NCI-H2029 (cell line): ENCODE measurements around the gene TENT4B.

Experiments
- DNase-seq: peaks from one replicate; lab custom pipeline; 2025; lab: John Stamatoyannopoulos, UW

Gene TENT4B

DNA sequence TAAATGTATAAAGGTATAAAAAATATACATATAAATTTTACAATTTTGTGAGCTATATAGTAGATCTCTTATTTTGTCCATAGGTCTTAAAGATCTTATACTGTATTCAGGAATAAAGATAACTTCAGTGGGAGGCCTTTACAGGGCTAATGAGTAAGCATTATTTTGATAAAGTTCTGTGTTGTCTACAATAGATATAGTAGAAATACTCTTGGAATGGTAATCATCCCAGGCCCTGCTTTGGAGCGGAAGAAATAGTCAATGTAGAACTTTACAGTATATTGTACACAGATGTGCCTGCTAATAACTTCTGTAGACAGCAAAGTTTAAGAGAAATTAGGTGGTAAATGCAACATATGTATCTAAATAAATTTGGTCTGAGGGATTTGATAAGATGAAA lies 42.6 kb downstream of the TENT4B start:
- DNase-seq: no peak

DNA sequence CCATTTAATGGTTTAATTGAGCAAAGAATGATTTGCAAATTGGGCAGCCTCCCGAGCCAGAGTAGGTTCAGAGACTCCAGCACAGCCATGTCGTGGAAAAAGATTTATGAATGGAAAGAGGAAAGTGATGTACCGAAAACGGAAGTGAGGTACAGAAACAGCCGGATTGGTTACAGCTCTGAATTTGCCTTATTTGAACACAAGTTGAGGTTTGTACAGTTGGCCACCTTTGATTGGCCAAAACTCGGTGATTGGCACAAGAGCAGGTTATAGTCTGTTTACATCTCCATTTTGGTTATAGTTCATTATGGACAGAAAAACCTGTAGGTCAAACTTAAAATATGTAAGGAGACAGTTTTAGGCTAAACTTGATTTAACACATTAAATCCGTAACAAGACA lies 44.5 kb downstream of the TENT4B start:
- no peak for DNase-seq

DNA sequence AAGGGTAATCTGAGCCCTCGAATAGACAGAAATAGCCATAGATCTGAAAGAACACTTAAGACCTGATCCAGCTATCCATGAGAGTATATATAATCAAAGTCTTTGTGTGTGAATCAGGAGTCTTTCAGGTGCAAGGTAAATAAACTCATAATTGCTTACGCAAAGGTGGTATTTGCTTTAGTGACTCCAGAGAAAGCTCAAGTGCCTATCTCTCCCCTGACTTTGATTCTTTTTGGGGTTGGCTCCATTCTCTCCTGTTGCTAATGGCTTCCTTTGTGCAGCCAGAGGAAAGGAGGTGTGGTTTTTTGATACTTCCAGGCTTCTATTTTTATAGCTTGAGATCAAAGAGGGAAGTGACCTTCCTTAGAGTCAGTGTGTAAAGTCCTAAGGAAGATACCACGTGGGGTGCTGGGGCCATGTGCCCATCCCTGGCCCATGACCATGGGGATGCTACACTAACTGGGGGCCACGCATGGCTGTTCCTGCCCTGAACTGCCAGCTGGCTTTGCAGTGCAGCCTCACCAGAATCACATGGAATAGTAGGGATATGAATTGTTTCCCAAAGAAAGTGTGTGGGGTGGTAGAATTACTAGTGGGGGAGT lies 45.8 kb downstream of the TENT4B start:
- DNase-seq: peak; percentile 6

DNA sequence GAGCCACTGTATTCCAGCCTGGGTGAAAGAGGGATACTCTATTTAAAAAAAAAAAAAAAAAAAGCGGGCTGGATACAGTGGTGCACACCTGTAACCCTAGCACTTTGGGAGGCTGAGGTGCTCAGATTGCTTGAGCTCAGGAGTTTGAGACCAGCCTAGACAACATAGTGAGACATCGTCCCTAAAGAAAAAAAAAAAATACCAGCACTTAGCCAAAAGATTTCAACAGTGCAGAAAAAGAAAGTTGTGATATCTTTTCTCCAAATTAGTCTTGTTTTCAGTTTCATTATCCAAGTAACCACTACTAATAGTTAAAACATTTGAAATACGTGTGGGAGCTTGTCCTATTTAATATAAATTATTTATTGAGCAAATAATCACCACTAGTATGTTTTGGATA lies 48.7 kb downstream of the TENT4B start:
- DNase-seq: no peak

DNA sequence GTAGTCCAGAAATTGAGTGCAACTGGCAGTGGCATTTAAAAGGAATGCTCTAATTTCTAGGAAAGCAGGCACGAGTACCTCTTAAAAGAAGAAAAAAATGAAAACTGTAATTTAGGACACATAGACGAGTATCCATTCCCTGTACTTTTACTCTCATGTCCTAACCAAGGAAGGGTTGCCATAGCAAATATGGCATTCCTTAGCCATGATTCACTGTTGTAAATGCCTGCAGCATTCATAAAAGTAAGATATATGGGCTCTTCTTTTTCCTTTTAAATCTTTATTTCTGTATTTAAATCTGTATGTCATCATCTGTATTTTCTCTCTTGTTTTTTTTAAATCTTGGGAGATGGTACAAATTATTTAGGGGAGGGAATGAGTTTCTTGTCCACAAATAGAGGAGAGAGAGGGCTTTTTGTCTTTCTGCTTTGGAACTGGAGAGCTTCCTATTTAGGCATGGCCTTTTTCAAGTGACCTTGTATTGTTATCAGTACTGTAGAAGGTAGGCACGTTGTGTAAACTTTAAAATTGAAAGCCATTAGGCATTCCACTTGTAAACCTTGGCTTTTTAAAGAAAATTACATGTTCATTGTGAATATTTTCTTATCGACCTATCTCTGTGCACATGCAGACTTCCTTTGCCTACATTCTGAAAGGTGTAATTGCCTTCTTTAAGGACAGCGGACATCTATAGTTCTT lies 50.0 kb downstream of the TENT4B start:
- DNase-seq: no peak

DNA sequence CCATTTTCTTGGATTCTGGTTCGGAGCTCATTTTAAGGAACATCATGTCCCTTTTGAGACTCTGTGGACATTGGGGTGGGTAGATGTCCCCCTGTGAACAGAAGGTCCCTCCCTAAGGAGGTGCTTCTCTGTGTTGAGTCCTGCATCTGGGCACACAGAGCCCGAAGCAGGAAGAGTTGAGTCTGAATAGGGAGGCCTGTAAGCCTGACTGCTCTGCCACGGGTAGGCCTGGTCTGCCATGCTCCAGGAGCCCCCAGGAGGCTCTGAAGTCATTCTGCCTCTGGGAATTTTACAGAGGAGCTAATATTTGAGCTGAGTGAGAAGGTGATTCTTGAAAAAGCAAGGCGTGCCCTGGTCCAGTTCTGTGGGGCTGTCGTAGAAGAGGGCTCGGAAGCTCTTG lies 50.6 kb downstream of the TENT4B start:
- no peak for DNase-seq

DNA sequence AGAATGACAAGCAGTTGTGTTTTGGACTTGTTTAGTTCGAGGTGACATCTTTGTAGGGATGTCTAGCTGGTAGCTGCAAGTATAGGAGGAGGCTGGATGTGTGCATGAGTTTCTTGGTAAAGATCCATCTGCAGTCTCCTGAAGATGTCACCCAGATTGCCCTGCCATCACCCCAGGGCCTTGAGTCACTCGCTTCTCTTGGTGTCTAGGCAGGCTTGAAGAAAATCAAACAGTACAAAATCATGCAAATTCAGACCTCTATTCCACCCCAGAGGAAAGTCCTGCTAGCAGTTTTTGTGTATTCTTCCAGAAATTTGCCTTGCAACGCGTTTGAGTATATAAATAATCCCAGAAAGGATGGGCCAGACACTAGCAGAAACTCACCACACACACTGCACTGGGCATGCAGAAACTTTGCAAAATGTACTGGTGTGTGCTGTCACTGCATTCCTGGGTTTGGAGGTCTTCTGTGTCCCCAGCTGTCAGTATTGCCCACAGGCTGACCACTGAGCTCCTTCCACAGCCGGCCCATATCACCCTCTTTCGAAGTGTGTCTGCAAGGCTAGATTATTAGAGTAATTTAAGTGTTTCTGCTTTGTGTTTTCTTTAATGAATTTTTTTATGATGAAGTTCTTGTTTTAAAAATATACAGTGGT lies 51.5 kb downstream of the TENT4B start:
- DNase-seq: no peak

DNA sequence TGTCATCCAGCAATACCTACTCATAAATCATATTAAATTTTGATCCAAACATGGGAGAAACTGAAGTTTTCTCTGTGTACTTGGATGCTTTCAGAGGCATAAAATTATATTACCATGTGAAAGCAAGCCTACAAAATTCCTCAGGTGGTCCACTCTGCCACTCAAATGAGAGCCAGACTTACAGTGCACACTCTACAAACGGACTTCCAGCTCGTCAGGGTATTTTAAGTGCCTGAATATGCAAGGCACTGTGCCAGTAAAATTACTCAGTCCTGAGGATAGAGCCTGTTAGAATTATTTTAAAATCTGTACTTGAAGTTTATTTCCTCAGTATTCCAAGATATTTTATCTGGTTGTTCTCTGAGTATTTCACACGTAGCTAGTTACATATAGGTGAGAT lies 54.5 kb downstream of the TENT4B start:
- DNase-seq: no peak

DNA sequence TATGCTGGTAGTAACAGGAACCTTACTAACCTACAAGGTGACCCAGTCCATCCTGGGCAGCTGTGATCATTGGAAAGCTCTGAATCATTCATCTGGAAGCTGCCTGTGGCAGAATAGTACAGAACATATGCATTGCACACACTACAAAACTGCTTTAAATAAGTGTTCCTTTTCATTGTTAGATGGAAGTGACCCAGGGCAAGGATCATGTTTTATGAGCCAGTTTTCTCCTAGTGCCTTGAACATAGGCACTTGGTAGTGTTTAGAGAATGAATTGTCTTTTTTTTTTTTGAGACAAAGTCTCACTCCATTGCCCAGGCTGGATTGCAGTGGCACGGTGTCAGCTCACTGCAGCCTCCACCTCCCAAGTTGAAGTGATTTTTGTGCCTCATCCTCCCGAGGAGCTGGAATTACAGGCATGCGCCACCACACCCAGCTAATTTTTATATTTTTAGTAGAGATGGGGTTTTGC lies 55.4 kb downstream of the TENT4B start:
- DNase-seq: no peak

DNA sequence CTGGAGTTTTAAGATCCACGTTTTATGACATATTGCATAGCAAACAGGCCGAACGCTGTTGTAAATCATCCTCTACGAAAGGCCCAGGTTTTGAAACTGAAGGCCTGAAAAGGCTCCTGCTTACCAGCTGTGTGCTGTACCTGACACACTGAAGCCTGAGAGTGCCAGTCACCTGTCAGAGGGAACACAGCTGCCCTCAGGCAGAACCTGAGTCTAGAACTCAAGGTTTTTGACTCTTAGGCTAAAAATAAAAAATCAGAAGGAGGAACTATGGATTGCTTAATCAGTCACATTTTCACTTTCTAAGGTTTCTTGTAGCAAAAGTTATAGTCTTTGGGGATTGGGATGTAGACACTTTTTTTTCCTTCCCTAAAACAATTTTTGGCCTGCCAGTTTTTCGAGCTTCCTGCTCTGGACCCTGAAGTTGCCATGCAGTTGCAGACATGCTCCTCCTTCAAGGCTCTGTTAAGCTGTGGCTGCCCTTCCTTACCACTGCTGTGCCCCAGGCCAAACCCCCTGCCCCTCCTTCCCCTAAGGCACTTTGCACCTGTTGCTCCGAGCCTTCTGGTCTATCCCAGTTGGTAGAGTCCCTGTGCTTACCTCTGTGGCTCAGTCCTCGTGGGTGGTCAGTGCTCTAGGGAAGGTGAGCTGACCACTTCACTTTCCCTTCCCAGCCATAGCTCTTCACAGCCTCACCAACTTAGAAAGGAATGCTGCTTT lies 56.6 kb downstream of the TENT4B start:
- no peak for DNase-seq

DNA sequence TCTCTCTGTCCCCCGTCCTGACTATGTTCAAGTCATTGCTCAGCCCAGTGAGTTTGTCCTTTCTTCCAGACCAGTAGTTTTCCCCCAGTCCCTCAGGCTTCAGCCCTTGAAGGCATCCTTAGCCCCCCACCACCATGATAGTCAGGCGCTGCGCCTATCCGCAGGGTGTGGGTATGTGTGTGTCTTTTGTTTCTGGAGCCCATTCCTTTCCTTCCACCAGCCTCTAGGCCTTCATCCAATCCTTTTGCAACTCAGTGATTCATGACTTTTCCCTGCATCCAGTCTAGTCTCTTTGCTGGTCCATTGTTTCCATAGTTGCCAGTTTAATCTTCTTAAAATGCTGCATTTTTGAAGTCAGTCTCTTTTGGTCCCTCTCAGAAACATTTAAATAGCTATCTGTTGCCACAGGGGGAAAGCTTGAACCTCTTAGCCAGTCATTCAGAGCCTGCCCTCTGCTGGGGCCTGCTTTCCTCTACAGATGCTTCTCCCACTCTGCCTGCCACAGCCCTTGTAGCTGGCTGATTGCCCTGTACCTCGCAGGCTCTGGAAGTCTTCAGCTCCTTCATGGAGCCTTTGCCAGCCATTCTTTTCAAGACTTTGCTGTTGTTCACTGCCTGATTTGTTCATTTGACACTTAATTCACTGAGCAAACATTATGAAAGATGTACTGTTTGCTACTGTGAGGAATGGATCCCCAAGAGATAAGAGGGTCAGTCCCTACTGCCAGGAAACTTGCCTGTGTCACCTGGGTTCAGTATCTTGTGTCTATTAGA lies 57.3 kb downstream of the TENT4B start:
- peak; percentile 19 for DNase-seq

DNA sequence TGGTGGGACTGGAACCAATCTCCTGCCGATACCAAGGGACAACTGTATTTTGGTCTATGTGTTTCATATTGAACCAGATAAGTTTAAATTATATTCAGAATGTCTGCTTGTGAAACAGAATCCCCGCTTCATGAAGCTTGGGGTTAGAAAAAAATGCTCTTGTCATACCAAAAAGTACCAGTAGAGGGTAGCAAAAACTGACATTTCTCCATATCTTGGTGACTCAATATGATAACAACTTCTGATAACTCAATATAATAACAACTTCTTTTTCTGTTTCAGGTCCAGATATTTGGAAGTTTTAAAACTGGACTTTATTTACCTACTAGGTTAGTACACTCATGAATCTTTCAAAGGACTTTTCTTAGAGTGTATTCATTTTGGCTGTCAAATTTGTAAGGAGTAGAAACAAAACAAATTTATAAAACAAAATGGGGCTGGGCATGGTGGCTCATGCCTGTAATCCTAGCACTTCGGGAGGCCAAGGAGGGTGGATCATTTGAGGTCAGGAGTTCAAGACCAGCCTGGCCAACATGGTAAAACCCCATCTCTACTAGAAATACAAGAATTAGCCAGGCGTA lies 60.9 kb downstream of the TENT4B start:
- no peak for DNase-seq

DNA sequence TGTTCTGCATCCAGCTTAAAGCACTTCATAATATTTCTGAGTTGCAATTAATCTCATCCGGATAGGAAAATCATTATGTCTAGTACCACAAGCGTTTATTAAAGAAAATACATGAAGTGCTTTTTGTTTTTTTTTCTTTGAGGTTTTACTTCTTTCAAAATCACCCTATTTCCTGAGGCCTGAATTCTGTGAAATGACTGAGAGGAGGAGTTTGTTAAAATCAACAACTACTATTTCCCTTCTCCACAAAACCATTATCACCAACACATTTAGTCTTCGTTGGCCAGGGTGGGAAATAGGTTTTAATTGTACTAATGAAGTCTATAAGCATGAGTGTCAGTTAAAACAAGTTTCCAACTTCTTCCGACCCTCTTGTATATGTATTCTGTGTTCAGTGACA lies 62.6 kb downstream of the TENT4B start:
- DNase-seq: no peak

DNA sequence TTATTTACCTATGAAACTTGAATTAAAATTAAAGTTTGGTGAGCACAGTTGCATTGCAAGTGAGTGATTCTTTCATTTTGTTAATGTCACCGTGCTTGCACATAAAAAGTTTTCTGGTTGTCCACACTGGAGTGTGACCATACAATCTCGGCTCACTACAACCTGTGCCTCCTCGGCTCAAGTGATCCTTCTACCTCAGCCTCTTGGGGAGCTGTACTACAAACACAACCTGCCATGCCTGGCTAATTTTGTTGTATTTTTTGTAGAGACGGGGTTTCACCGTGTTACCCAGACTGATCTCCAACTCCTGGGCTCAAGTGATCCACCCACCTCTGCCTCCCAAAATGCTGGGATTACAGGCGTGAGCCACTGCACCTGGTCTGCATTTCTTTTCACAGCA lies 63.1 kb downstream of the TENT4B start:
- no peak for DNase-seq

DNA sequence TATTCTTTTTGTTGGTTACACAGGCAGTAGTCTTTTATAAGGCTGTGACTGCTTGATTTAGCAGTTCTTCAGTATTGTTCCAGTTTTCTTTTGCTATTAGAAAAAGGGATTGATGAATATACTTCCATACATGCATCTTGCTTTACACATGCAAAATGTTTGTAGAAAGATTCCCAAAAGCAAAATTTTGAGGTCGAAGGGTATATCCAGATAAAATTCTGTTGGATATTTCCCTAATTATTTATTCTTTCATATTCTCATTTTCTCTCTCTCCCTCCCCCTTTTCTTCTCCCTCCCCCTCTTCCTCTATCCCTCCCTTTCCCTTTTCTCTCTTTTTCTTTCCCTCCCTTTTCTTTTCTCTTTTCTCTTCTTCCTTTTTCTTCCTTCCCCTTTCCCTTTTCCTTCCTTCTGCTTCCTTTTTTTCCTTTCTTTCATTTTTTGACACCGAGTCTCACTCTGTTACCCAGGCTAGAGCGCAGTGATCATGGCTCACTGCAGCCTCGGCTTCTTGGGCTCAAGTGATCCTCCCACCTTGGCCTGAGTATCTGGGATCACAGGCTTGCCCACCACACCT lies 66.4 kb downstream of the TENT4B start:
- DNase-seq: no peak

DNA sequence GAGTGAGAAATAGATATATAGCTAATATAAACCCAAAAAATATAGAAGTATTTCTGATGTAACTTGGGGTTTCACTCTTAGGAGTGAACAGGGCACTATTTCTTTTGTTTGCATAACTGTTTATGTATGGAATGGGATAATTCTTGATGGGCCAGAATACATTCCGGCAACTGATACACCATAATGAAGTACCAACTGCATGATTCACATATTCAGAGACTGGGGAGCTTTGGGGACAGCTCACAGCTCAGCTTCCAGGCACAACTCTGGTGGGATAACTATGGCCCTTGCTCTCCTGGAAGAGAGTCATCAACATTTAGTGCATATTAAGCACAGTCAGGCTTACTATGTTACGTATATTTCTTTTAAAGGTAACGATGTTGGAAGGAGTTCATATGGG lies 71.2 kb downstream of the TENT4B start:
- DNase-seq: no peak

DNA sequence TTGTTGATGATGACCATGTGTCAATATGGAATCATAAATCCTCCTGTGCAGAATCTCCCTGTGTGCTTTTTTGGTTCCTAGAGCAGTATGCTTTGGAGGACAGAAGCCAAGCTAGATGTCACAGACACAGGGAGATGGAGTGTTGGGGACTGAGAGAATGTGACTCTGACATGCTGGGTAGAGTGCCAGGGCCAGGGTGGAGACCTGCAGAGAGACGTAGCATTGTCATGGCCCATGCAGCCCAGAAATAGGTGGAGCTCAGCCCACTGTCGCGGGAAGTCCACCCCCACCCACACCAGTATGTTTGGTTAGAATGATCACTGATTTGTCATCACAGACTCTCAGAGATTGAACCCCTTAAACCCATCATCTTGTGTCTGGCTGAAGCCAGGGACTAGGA lies 74.0 kb downstream of the TENT4B start:
- no peak for DNase-seq

DNA sequence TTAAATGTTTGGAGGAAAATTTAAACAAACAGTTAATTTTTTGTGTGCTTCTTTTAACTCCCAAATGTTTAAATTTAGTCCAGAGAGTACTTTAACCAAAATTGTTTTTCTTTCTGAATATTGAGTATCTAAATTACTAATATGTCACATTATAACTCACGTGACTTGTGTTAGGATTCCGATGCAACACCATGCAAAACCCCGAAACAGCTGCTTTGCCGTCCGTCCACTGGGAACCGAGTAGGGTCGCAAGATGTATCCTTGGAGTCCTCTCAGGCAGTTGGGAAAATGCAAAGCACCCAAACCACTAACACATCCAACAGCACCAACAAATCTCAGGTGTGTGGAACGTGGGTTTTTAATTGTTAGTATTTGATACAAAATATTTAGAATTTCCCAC lies 74.6 kb downstream of the TENT4B start:
- no peak for DNase-seq

DNA sequence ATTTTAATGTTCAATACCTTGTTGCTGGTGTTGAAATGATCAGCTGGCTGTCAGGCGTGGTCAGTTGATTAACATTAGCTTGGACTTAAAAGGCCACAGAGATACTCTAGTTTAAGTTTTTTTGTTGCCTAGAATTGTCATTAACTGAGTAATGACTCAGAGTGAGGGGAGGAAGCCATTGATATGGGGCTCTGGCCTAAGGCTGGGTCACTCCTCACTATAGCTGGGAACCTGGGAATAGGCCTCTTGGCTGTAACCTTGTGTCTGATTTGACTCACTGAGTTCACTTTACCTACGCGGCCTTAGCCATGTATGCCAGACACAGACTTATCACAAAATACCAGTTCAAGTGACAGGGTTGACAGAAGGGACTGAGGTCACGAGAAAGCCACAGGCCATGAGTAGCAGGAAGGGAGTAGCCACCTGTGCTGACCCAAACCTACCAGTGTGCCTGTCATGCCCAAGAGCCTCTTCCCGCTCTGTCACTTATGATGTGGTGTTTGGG lies 75.3 kb downstream of the TENT4B start:
- no peak for DNase-seq

DNA sequence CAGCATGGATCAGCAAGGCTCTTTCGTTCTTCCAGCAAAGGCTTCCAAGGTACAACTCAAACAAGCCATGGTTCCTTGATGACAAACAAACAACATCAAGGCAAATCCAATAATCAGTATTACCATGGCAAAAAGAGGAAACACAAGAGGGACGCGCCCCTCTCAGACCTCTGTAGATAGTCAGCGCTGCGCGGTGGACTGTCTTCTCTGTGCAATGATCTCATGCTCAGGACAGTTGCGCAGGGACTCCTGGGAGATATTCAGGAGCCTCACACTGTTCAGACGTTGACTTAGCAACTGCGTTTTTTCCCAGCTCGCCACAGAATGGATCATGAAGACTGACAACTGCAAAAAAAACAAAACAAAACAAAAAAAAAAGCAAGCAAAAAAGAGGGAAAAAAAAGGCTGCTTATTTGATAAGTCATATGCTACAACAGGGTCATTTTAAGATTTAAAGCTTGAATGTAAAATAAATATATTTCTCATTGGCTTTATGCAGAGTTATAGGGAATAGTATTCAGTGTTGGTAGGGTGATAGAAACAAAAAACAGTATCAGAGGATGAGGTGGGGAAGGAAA lies 76.1 kb downstream of the TENT4B start:
- no peak for DNase-seq
